GM19193 (cell line): ENCODE measurements around the gene ATP8B4.

Experiments
- POLR2A ChIP-seq: IDR thresholded peaks from 4 replicates; pipeline ENCODE4 v1.6.1; 2011; ENCODE audit not compliant: insufficient read depth, insufficient read length; ENCODE audit errors: extremely low read depth

The ATP8B4 gene

DNA sequence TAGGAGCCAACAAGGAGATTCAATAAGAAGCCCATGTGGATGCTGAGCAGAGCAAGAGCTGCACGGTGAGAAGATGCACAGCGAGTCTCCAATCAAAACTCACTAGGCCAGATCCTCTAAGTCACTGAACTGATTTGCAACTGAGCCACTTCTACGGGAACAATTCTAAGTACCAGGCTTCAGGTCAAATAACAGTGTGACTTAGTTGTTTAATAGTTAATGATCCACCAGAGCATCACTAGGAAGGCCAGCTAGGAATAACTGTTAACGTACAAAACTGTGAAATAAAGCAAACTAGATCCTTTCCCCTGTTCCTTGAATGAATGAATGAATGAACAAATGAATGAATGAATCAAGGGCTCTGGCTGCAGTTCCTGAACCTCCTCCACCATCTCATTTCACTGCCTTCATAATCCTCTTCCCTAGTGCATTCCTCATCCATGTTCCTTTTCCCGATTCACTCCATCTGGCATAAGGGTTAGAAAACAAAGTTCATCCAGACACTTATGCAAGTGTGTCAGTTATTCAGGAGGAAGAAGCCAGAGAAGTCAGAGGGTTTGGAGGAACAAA lies 59.7 kb downstream of the ATP8B4 start:
- TF ChIP-seq POLR2A: no peak

DNA sequence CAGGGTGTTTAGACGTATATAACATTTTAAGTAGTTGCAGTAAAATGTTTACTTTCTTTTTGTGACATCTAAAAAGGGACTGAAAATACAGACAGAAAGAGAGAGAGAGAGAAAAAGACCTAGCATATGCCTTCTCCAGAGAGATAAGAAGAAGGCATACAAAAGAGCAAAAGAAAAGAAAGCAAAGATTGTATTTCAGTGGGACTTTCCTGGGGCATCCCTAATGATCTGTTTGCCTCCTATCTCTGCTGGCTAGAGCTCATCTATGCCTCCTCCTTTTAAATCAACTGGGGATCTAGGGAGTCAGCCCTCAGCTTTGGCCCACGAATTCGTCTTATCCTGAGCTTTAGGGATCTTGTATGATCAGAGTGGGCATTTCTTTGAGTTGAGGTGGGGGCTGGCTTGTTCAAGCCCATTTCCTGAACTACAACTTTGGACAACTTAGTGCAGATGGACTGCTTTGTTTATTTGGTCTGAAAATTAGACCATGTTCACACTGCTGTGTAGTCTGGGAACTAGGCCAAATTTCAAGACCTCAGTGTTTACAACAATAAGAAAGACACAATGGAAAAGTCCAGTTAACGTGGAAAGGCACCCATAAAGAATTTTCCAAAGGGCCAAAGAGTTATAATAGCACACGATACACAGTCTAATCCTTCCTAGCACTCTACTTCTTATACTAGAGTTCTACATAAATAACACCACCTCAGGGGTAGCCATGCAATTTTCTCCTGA lies 61.0 kb downstream of the ATP8B4 start:
- no peak for TF ChIP-seq POLR2A

GRCh38 chr15:50057196-50057595 lies 61.8 kb downstream of the ATP8B4 start:
- TF ChIP-seq POLR2A: no peak

DNA sequence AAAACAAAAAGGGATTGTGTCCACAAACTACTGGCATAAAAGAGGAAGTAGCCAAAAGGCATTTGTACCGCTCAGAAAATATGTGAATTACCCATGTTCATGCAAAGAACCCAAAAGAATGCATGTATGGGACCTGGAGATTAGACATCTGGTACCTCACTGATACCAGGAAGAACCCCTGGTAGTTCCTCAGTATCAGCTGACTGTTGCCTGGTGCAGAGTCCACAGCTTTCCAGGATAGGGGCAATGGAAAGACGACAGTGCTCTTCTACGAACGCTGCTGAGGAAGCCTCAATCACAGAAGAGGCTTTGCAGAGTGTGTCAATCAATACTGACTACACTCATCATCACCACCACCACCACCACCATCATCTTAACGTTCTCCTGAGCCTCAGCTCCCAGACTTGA lies 63.3 kb downstream of the ATP8B4 start:
- TF ChIP-seq POLR2A: no peak

DNA sequence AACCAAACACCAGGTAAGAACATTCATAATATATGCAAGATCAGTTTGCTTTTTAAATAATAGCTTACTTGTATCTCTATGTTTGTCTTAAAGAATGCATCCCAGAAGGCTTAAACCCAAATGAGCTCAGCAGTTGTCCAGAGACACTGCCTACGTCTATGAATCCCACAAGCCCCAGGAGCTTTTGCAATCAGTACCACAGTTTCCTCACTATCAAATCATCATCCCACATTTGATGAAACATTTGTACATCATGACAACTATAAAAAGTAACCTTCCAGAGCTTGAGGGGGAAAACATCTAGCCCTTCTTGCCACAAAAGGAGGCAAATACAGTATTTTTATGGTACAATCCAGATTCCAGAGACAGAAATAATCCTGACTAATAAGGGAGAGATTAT lies 63.7 kb downstream of the ATP8B4 start:
- TF ChIP-seq POLR2A: no peak

DNA sequence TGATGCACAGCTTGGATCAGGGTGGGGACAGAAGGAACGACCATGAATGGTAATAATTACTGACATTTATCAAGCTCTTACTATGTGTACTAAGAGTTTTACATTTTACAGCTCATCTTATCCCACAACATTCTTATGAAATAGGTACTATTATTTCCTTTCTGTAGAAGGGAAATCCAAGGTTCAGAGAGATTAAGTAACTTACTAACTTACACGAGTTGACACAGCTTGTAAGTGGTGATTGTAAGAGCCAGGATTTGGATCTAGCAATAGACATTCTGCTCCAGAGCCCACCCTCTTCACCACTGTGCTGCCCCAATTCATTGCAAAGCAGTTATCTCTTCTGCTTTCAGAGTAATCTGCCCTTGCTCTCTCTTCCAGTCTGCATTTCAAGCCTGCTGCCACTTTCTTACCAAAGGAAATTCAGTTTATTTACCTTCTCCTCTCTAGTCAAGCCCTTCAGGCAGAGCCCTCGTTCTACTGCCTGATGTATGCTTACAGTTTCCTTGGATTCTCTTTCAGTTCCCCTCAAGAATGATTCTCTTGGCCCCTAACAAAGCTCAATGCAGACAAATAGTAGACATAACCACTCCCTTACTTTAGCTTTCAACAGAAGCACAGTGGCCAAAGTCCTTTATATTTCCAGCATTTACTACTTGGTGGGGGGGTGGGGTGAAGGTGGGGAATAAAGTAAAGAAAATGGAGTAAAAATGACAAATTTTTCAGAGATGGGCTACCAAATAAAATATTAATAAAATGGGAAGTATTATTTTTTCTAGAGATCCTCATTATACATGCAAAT lies 65.8 kb downstream of the ATP8B4 start:
- no peak for TF ChIP-seq POLR2A

- TF ChIP-seq POLR2A: no peak
Observed at GRCh38 chr15:50051811-50052419, 67.1 kb downstream of the ATP8B4 start.

GRCh38 chr15:50050986-50051743 lies 67.9 kb downstream of the ATP8B4 start:
- no peak for TF ChIP-seq POLR2A

DNA sequence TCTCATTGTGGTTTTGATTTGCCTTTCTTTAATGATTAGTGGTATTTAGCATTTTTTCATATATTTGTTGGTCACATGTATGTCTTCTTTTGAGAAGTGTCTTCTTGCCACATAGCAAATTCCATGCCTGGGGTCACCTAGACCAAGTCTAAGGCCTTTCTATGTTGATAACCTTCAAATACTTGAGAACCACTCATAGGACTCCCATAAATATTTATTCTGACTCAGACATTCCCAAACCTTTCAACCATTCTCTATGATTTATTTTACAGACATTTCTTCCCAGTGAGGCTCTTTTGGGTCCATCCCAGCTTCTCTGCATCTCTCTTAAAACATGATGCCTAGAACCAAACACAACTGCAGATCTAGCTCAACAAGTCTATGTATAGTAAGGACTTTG lies 69.2 kb downstream of the ATP8B4 start:
- TF ChIP-seq POLR2A: no peak

DNA sequence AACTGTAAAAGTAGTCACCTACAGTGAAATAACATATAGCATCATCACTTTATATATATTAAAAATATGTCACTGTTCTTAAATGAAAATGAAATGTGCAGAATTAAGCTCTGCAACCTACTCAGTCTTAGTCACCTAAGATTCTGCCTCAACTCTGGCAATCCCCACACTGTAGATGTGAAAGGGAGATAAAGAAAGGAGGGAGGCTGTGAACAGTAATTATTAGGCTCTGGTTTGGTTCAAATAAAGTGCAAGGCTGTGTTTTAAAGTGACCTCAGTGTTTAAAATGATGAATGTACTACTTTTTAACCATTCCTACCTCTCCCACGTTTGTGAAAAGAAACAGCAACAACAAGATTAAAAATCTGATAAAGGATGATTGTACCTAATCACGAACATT lies 72.2 kb downstream of the ATP8B4 start:
- no peak for TF ChIP-seq POLR2A

- TF ChIP-seq POLR2A: no peak
Observed at GRCh38 chr15:50046159-50046558, 72.9 kb downstream of the ATP8B4 start.

GRCh38 chr15:50044904-50045303 lies 74.1 kb downstream of the ATP8B4 start:
- TF ChIP-seq POLR2A: no peak

DNA sequence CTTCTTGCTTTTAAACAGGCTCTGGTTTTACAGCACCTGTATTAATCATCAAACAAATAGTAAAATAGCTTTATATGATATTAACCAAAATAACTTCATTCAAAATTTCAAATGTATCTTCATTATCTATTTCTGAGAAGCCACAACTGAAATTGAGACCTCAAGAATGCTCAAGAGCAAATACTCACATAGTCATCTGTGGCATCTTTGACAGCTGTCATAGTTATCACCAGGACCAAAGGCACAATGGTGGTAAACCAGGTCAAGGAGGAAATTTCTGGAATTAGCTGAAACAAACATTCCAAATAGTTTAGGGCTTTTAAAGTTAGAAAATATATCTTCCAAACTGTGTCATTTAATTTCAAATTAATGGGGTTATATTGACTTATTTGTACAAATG lies 74.6 kb downstream of the ATP8B4 start:
- TF ChIP-seq POLR2A: no peak

DNA sequence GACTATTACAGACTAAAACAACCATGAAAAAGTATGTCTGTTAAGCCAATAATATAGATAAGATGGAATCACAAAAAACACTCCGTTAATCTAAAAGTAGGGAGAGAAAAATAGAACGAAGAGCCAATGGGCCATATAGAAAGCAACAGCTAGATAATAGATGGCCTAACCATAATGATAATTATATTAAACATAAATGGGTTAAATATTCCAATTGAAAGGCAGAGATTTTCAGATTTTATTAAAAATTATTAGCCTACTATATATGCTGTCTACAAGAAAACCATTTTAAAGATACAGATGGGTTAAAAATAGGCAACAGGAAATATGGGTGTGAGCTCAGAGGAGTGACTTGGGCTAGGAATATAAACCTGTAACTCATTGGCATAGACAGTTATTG lies 76.3 kb downstream of the ATP8B4 start:
- no peak for TF ChIP-seq POLR2A

GRCh38 chr15:50030456-50030855 lies 88.6 kb downstream of the ATP8B4 start:
- TF ChIP-seq POLR2A: no peak

DNA sequence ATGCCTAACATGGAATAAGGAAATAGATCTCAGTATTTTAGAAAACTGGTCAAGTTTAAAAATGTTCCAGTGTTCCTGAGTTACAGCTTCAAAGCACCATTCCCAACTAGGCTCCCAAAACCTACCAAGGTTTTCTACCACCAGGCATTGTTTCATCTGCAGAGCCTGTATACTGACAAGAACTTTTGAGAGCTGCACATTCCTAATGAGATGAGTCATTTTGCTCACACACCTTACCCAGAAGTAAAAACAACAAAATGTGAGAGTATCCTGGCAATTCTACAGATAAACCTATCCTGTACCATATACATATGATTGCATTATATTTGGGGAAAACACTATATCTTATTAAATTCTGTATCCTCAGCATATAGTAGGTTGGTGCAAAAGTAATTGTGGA lies 90.7 kb downstream of the ATP8B4 start:
- TF ChIP-seq POLR2A: no peak

- no peak for TF ChIP-seq POLR2A
Observed at GRCh38 chr15:50024281-50024680, 94.8 kb downstream of the ATP8B4 start.
